Lower lobe of right lung (tissue), 2 donors: ENCODE results near the gene PHF21B. TPM values are rescaled to one million over a fixed set of nuclear protein-coding genes. Genes with fewer than 3 reads are reported as not detected.
A peak's percentile ranks its signal among the peaks of the same experiment; 100 is the strongest.

ENCODE experiments used
- ATAC-seq, 2 donors: fragments of 200-7000 bp; cut with Tn5 transposase; one replicate each; pipeline ENCODE4 v1.9.1; 2020 to 2022; ENCODE audit warnings: mild to moderate bottlenecking in 2 of 2, moderate library complexity in 2 of 2
- DNase-seq: peaks from one replicate; pipeline ENCODE4 v3.0.0-alpha.2; 2020
- H3K27ac ChIP-seq: fragments of 200-600 bp; one replicate; pipeline ENCODE4 v1.8.0; 2022
- H3K27me3 ChIP-seq: fragments of 200-600 bp; one replicate; pipeline ENCODE4 v1.8.0; 2022; ENCODE audit warnings: low read depth
- H3K36me3 ChIP-seq: fragments of 200-600 bp; one replicate; pipeline ENCODE4 v1.8.0; 2022; ENCODE audit warnings: mild to moderate bottlenecking
- H3K4me1 ChIP-seq: fragments of 200-600 bp; one replicate; pipeline ENCODE4 v1.8.0; 2022
- H3K4me3 ChIP-seq: fragments of 200-600 bp; one replicate; pipeline ENCODE4 v1.8.0; 2022; ENCODE audit warnings: mild to moderate bottlenecking
- H3K9me3 ChIP-seq: fragments of 200-600 bp; one replicate; pipeline ENCODE4 v1.8.0; 2022
- CTCF ChIP-seq: fragments of 200-600 bp; IDR thresholded peaks from one replicate; pipeline ENCODE4 v1.8.0; 2022; ENCODE audit warnings: antibody characterized with exemption, mild to moderate bottlenecking
- intact Hi-C: fragments of 100-400 bp; cut with DNase I; formaldehyde crosslinking; loops from one replicate; pipeline ENCODE4 v1.11.0; 2022
- total RNA-seq: library from RNA; stranded (reverse); fragmentation: NEBNext Ultra II Directional; extraction: Animal tissue kit (Norgen Biotek cat#: 25700); gene quantifications from one replicate; pipeline ENCODE4 v1.2.1, GENCODE V29; 2021
- donor health status: DM: no; HTN: yes; CAD: no; lungs with severe emphysema.

PHF21B gene
- total RNA-seq, 1 donor from 2014 or later: not detected

GRCh38 chr22:45042263-45042662, 32.5 kb upstream of the PHF21B start:
- intact Hi-C loops: no loop called here
- ATAC-seq (no peak), DNase-seq (no peak)
- peaks cover 19% of the 10 kb centered on the region for H3K27me3 ChIP-seq
- no peaks in the 10 kb centered on the region for H3K36me3 ChIP-seq
- H3K9me3 ChIP-seq: no peaks in the 10 kb centered on the region
- H3K4me3 ChIP-seq: no peak overlapping the region
- no peak for TF ChIP-seq CTCF
- no peak overlapping the region for H3K27ac ChIP-seq
- H3K4me1 ChIP-seq: no peaks in the 10 kb centered on the region

GRCh38 chr22:45039133-45039532, 29.3 kb upstream of the PHF21B start:
- Histone ChIP-seq H3K4me3 (no peak overlapping the region), H3K4me1 (no peaks in the 10 kb centered on the region), H3K27ac (no peak overlapping the region), H3K36me3 (no peaks in the 10 kb centered on the region), H3K27me3 (peaks cover 13% of the 10 kb centered on the region), H3K9me3 (no peaks in the 10 kb centered on the region)
- no peak for TF ChIP-seq CTCF
- intact Hi-C loops: no loop called here
- ATAC-seq (no peak), DNase-seq (peak; percentile 22)

- intact Hi-C loops: no loop called here
- no peak for TF ChIP-seq CTCF
- Histone ChIP-seq H3K4me3 (no peak overlapping the region), H3K4me1 (no peaks in the 10 kb centered on the region), H3K36me3 (no peaks in the 10 kb centered on the region), H3K27me3 (peaks cover 9% of the 10 kb centered on the region), H3K27ac (no peak overlapping the region), H3K9me3 (no peaks in the 10 kb centered on the region)
- DNase-seq (peak; percentile 45), ATAC-seq (peak in 1 of 2 donors; percentile 32)
Measured at GRCh38 chr22:45036154-45036553, 26.3 kb upstream of the PHF21B start.

GRCh38 chr22:45034821-45035220, 25.0 kb upstream of the PHF21B start:
- no peak for TF ChIP-seq CTCF
- no peak for ATAC-seq
- intact Hi-C loops: no loop called here
- Histone ChIP-seq H3K4me3 (no peak overlapping the region), H3K27ac (no peak overlapping the region), H3K9me3 (no peaks in the 10 kb centered on the region), H3K36me3 (no peaks in the 10 kb centered on the region), H3K27me3 (peaks cover 9% of the 10 kb centered on the region), H3K4me1 (no peaks in the 10 kb centered on the region)
- DNase-seq: peak; percentile 24

GRCh38 chr22:45034156-45034555, 24.4 kb upstream of the PHF21B start:
- DNase-seq (peak; percentile 7), ATAC-seq (no peak)
- Histone ChIP-seq H3K4me3 (no peak overlapping the region), H3K27me3 (peaks cover 9% of the 10 kb centered on the region), H3K4me1 (no peaks in the 10 kb centered on the region), H3K27ac (no peak overlapping the region), H3K36me3 (no peaks in the 10 kb centered on the region), H3K9me3 (no peaks in the 10 kb centered on the region)
- intact Hi-C loops: no loop called here
- TF ChIP-seq CTCF: no peak

- H3K27me3 ChIP-seq: peaks cover 9% of the 10 kb centered on the region
- intact Hi-C loops: no loop called here
Measured at GRCh38 chr22:45033136-45033535, 23.3 kb upstream of the PHF21B start.

More at GRCh38 chr22:45033136-45033535, 23.3 kb upstream of the PHF21B start:
- ATAC-seq (no peak), DNase-seq (no peak)
- TF ChIP-seq CTCF: no peak
- Histone ChIP-seq H3K4me1 (no peaks in the 10 kb centered on the region), H3K4me3 (no peak overlapping the region), H3K36me3 (no peaks in the 10 kb centered on the region), H3K27ac (no peak overlapping the region), H3K9me3 (no peaks in the 10 kb centered on the region)
